ENCODE results near the gene SRPK2.

SRPK2 gene

GRCh38 chr7:105285118-105285874 is 103.4 kb downstream of the SRPK2 start:
- H3K4ac ChIP-seq (ENCODE audit: low read length), result no peak overlapping the region
- H2BK12ac ChIP-seq (ENCODE audit: low read length), result no peak overlapping the region
- no peak overlapping the region for H4K91ac ChIP-seq (ENCODE audit: low read depth, low read length, poor library complexity)
- H3K79me1 ChIP-seq (ENCODE audit: low read depth, low read length), result no peaks in the 10 kb centered on the region
- no peak overlapping the region for H2BK5ac ChIP-seq (ENCODE audit: low read length)
- no peak overlapping the region for H2AK5ac ChIP-seq (ENCODE audit: low read depth, low read length)
- no peak overlapping the region for H4K8ac ChIP-seq (ENCODE audit: low read depth, low read length)
- H3K4me3 ChIP-seq (ENCODE audit: low read length in 2 of 2), result no peak overlapping the region
- H3K4me1 ChIP-seq (ENCODE audit: control insufficient read depth in 2 of 2, insufficient read depth in 1 of 2, low read depth in 1 of 2, low read length in 2 of 2), result no peaks in the 10 kb centered on the region
- H3K27ac ChIP-seq (replicated peaks; ENCODE audit: low read length), result no peak overlapping the region
- no peak overlapping the region for H3K9ac ChIP-seq (ENCODE audit: low read depth, low read length, poor library complexity)
- H2AFZ ChIP-seq (ENCODE audit: low read length), result no peak overlapping the region
- H3K23ac ChIP-seq (ENCODE audit: low read depth, low read length, poor library complexity), result no peak overlapping the region
- H2BK120ac ChIP-seq (ENCODE audit: low read depth, low read length), result no peak overlapping the region
- no peak overlapping the region for H3K14ac ChIP-seq (ENCODE audit: low read length)
- no peak overlapping the region for H2BK15ac ChIP-seq (ENCODE audit: low read length)
- WGBS, 2 donors (ENCODE audit: extremely low coverage in 2 of 2, insufficient read length in 2 of 2, insufficient replicate concordance in 1 of 2), result no CpG with 5 or more reads among the region's 12 CpGs
- H3K4me2 ChIP-seq (ENCODE audit: insufficient read depth, low read length, poor library complexity, severe bottlenecking), result no peak overlapping the region
- H3K27me3 ChIP-seq (ENCODE audit: control insufficient read depth in 3 of 3, insufficient read depth in 3 of 3, low read depth in 1 of 3, low read length in 3 of 3), result no peaks in the 10 kb centered on the region
- no peak for DNase-seq (ENCODE audit: low spot score)
- no peaks in the 10 kb centered on the region for H3K9me3 ChIP-seq (replicated peaks in 1 of 2; ENCODE audit: control insufficient read depth in 2 of 2, insufficient read depth in 1 of 2, low read depth in 1 of 2, low read length in 2 of 2)
- no peaks in the 10 kb centered on the region for H3K36me3 ChIP-seq (replicated peaks in 1 of 2; ENCODE audit: control insufficient read depth in 2 of 2, insufficient read depth in 2 of 2, low read length in 2 of 2)
- H3K18ac ChIP-seq (ENCODE audit: low read length), result no peak overlapping the region

DNA sequence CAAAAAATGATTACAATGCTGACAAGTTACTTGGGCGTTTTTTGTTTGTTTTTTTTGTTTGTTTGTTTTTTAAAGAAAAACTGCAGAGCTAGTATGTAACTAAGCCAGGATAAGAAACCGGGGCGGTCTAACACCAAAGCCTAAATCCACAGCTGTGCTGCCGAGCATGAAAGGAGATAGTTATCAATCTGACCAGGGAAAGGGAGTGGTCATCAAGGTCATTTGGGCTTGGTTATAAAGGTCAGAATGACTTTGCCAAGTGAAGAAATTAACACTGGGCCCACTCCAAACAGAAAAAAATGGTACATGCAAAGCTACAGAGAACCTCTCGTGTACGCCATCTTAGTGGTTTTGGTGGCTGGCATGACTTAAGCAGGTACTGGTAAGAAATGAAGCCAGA is 104.7 kb downstream of the SRPK2 start:
- Histone ChIP-seq H2AK5ac (ENCODE audit: low read depth, low read length) (no peak overlapping the region), H3K9me3 (replicated peaks in 1 of 2; ENCODE audit: control insufficient read depth in 2 of 2, insufficient read depth in 1 of 2, low read depth in 1 of 2, low read length in 2 of 2) (no peaks in the 10 kb centered on the region), H3K4me1 (ENCODE audit: control insufficient read depth in 2 of 2, insufficient read depth in 1 of 2, low read depth in 1 of 2, low read length in 2 of 2) (peaks cover 1 to 5% of the 10 kb centered on the region in 2 donors), H2BK12ac (ENCODE audit: low read length) (no peak overlapping the region), H4K91ac (ENCODE audit: low read depth, low read length, poor library complexity) (no peak overlapping the region), H3K27ac (replicated peaks; ENCODE audit: low read length) (no peak overlapping the region), H3K4me2 (ENCODE audit: insufficient read depth, low read length, poor library complexity, severe bottlenecking) (no peak overlapping the region), H2BK15ac (ENCODE audit: low read length) (no peak overlapping the region), H4K8ac (ENCODE audit: low read depth, low read length) (no peak overlapping the region), H3K23ac (ENCODE audit: low read depth, low read length, poor library complexity) (no peak overlapping the region), H2AFZ (ENCODE audit: low read length) (no peak overlapping the region), H3K9ac (ENCODE audit: low read depth, low read length, poor library complexity) (no peak overlapping the region), H2BK5ac (ENCODE audit: low read length) (no peak overlapping the region), H3K36me3 (replicated peaks in 1 of 2; ENCODE audit: control insufficient read depth in 2 of 2, insufficient read depth in 2 of 2, low read length in 2 of 2) (no peaks in the 10 kb centered on the region), H3K27me3 (ENCODE audit: control insufficient read depth in 3 of 3, insufficient read depth in 3 of 3, low read depth in 1 of 3, low read length in 3 of 3) (no peaks in the 10 kb centered on the region), H2BK120ac (ENCODE audit: low read depth, low read length) (no peak overlapping the region), H3K18ac (ENCODE audit: low read length) (no peak overlapping the region), H3K14ac (ENCODE audit: low read length) (no peak overlapping the region), H3K79me1 (ENCODE audit: low read depth, low read length) (no peaks in the 10 kb centered on the region), H3K4me3 (ENCODE audit: low read length in 2 of 2) (no peak overlapping the region), H3K4ac (ENCODE audit: low read length) (no peak overlapping the region)
- no peak for DNase-seq (ENCODE audit: low spot score)
- WGBS, 2 donors (ENCODE audit: extremely low coverage in 2 of 2, insufficient read length in 2 of 2, insufficient replicate concordance in 1 of 2), result no CpG with 5 or more reads among the region's 6 CpGs

GRCh38 chr7:105281966-105282365 is 106.8 kb downstream of the SRPK2 start:
- Histone ChIP-seq H3K4me2 (ENCODE audit: insufficient read depth, low read length, poor library complexity, severe bottlenecking) (no peak overlapping the region), H2AK5ac (ENCODE audit: low read depth, low read length) (no peak overlapping the region), H3K23ac (ENCODE audit: low read depth, low read length, poor library complexity) (no peak overlapping the region), H3K4me3 (ENCODE audit: low read length in 2 of 2) (no peak overlapping the region), H3K36me3 (replicated peaks in 1 of 2; ENCODE audit: control insufficient read depth in 2 of 2, insufficient read depth in 2 of 2, low read length in 2 of 2) (peaks cover 0 to 3% of the 10 kb centered on the region in 2 donors), H3K18ac (ENCODE audit: low read length) (no peak overlapping the region), H3K27me3 (ENCODE audit: control insufficient read depth in 3 of 3, insufficient read depth in 3 of 3, low read depth in 1 of 3, low read length in 3 of 3) (no peaks in the 10 kb centered on the region), H3K9me3 (replicated peaks in 1 of 2; ENCODE audit: control insufficient read depth in 2 of 2, insufficient read depth in 1 of 2, low read depth in 1 of 2, low read length in 2 of 2) (no peaks in the 10 kb centered on the region), H2BK120ac (ENCODE audit: low read depth, low read length) (no peak overlapping the region), H2BK15ac (ENCODE audit: low read length) (no peak overlapping the region), H3K4ac (ENCODE audit: low read length) (no peak overlapping the region), H2AFZ (ENCODE audit: low read length) (no peak overlapping the region), H3K27ac (replicated peaks; ENCODE audit: low read length) (no peak overlapping the region), H4K8ac (ENCODE audit: low read depth, low read length) (no peak overlapping the region), H3K14ac (ENCODE audit: low read length) (no peak overlapping the region), H2BK12ac (ENCODE audit: low read length) (no peak overlapping the region), H2BK5ac (ENCODE audit: low read length) (no peak overlapping the region), H3K4me1 (ENCODE audit: control insufficient read depth in 2 of 2, insufficient read depth in 1 of 2, low read depth in 1 of 2, low read length in 2 of 2) (peaks cover 1 to 5% of the 10 kb centered on the region in 2 donors), H3K79me1 (ENCODE audit: low read depth, low read length) (no peaks in the 10 kb centered on the region), H4K91ac (ENCODE audit: low read depth, low read length, poor library complexity) (no peak overlapping the region), H3K9ac (ENCODE audit: low read depth, low read length, poor library complexity) (no peak overlapping the region)
- no CpG with 5 or more reads among the region's 2 CpGs for WGBS, 2 donors (ENCODE audit: extremely low coverage in 2 of 2, insufficient read length in 2 of 2, insufficient replicate concordance in 1 of 2)
- DNase-seq (ENCODE audit: low spot score), result no peak

DNA sequence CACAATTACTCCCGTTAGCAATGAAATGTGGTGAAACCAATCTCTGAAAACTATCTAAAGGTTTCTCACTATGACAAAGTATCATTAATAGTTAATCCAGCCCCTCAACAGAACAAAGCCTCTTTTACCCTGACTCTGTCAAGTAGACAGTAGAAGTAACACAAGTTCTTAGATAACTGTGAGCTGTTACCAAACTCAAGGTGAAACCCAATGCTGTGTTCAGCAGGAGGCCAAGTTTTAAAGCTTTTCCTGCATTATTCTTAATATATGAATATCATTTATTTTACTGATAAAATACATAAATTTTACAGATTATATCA is 109.1 kb downstream of the SRPK2 start:
- H3K79me1 ChIP-seq (ENCODE audit: low read depth, low read length), result no peaks in the 10 kb centered on the region
- H2BK12ac ChIP-seq (ENCODE audit: low read length), result no peak overlapping the region
- H2BK5ac ChIP-seq (ENCODE audit: low read length), result no peak overlapping the region
- no peak overlapping the region for H3K14ac ChIP-seq (ENCODE audit: low read length)
- H3K27ac ChIP-seq (replicated peaks; ENCODE audit: low read length), result no peak overlapping the region
- H3K4me1 ChIP-seq (ENCODE audit: control insufficient read depth in 2 of 2, insufficient read depth in 1 of 2, low read depth in 1 of 2, low read length in 2 of 2), result peaks cover 1 to 5% of the 10 kb centered on the region in 2 donors
- H3K9ac ChIP-seq (ENCODE audit: low read depth, low read length, poor library complexity), result no peak overlapping the region
- H3K36me3 ChIP-seq (replicated peaks in 1 of 2; ENCODE audit: control insufficient read depth in 2 of 2, insufficient read depth in 2 of 2, low read length in 2 of 2), result peaks cover 0 to 3% of the 10 kb centered on the region in 2 donors
- H3K18ac ChIP-seq (ENCODE audit: low read length), result no peak overlapping the region
- H3K9me3 ChIP-seq (replicated peaks in 1 of 2; ENCODE audit: control insufficient read depth in 2 of 2, insufficient read depth in 1 of 2, low read depth in 1 of 2, low read length in 2 of 2), result no peaks in the 10 kb centered on the region
- no peak overlapping the region for H4K91ac ChIP-seq (ENCODE audit: low read depth, low read length, poor library complexity)
- H3K4ac ChIP-seq (ENCODE audit: low read length), result no peak overlapping the region
- no peak overlapping the region for H3K23ac ChIP-seq (ENCODE audit: low read depth, low read length, poor library complexity)
- H3K4me3 ChIP-seq (ENCODE audit: low read length in 2 of 2), result no peak overlapping the region
- no peak overlapping the region for H2BK15ac ChIP-seq (ENCODE audit: low read length)
- H2BK120ac ChIP-seq (ENCODE audit: low read depth, low read length), result no peak overlapping the region
- H2AFZ ChIP-seq (ENCODE audit: low read length), result no peak overlapping the region
- no peak for DNase-seq (ENCODE audit: low spot score)
- no peak overlapping the region for H4K8ac ChIP-seq (ENCODE audit: low read depth, low read length)
- no peaks in the 10 kb centered on the region for H3K27me3 ChIP-seq (ENCODE audit: control insufficient read depth in 3 of 3, insufficient read depth in 3 of 3, low read depth in 1 of 3, low read length in 3 of 3)
- H3K4me2 ChIP-seq (ENCODE audit: insufficient read depth, low read length, poor library complexity, severe bottlenecking), result no peak overlapping the region
- H2AK5ac ChIP-seq (ENCODE audit: low read depth, low read length), result no peak overlapping the region
- WGBS, 2 donors (ENCODE audit: extremely low coverage in 2 of 2, insufficient read length in 2 of 2, insufficient replicate concordance in 1 of 2), result no CpG with 5 or more reads among the region's 1 CpG

Data from neuronal stem cell (in vitro differentiated cells).